GM12878 (cell line): ENCODE measurements around the gene LRCH4. TPM values are rescaled to one million over a fixed set of nuclear protein-coding genes. Genes with fewer than 3 reads are reported as not detected.

ENCODE experiments used
- ATF7 ChIP-seq: fragments of 450-650 bp; IDR thresholded peaks from 2 replicates; pipeline ENCODE4 v1.6.1; 2016; ENCODE audit warnings: low read depth, mild to moderate bottlenecking
- CREM ChIP-seq: IDR thresholded peaks from 2 replicates; pipeline ENCODE4 v1.6.1; 2014; ENCODE audit warnings: antibody characterized with exemption, low read depth
- FOS ChIP-seq: IDR thresholded peaks from 3 replicates; pipeline ENCODE4 v1.6.1; 2011; ENCODE audit warnings: borderline replicate concordance; ENCODE audit not compliant: insufficient read length; ENCODE audit errors: extremely low read depth
- GABPA ChIP-seq: IDR thresholded peaks from 2 replicates; pipeline ENCODE4 v1.6.1; 2014; ENCODE audit warnings: antibody characterized with exemption, low read depth, mild to moderate bottlenecking, inconsistent platforms
- IKZF2 ChIP-seq, 2 experiments: fragments of 450-650 bp; IDR thresholded peaks; 2 replicates each; pipeline ENCODE4 v1.6.1; 2017; ENCODE audit warnings: mild to moderate bottlenecking in 2 of 2, moderate library complexity in 2 of 2
- KAT2A ChIP-seq: conservative IDR thresholded peaks from 2 replicates; pipeline ENCODE4 v1.6.1; 2011; ENCODE audit warnings: low read depth, low read length; ENCODE audit not compliant: control insufficient read depth
- NFIC ChIP-seq: IDR thresholded peaks from 2 replicates; pipeline ENCODE4 v1.6.1; 2012; ENCODE audit warnings: low read depth, mild to moderate bottlenecking, inconsistent platforms, low read length, moderate library complexity
- SP1 ChIP-seq: IDR thresholded peaks from one replicate; pipeline ENCODE4 v1.6.1; 2011; ENCODE audit warnings: low read depth, low read length
- SPI1 ChIP-seq: IDR thresholded peaks from 2 replicates; pipeline ENCODE4 v1.6.1; 2011; ENCODE audit warnings: low read depth, mild to moderate bottlenecking, low read length, moderate library complexity, borderline replicate concordance; ENCODE audit not compliant: insufficient read depth
- STAT3 ChIP-seq: IDR thresholded peaks from 2 replicates; pipeline ENCODE4 v1.6.1; 2011; ENCODE audit warnings: low read depth, low read length, improper control_type of control experiment
- YY1 ChIP-seq: IDR thresholded peaks from 2 replicates; pipeline ENCODE4 v1.6.1; 2011; ENCODE audit warnings: low read depth, mild to moderate bottlenecking, low read length
- ZNF207 ChIP-seq: fragments of 450-650 bp; IDR thresholded peaks from 2 replicates; pipeline ENCODE4 v1.6.1; 2014; ENCODE audit warnings: antibody characterized with exemption, mild to moderate bottlenecking, borderline replicate concordance
- ZNF217 ChIP-seq: fragments of 450-650 bp; IDR thresholded peaks from 2 replicates; pipeline ENCODE4 v1.6.1; 2017; ENCODE audit warnings: antibody characterized with exemption, mild to moderate bottlenecking
- ZNF24 ChIP-seq: fragments of 450-650 bp; IDR thresholded peaks from 2 replicates; pipeline ENCODE4 v1.6.1; 2017; ENCODE audit warnings: antibody characterized with exemption, mild to moderate bottlenecking
- ZNF274 ChIP-seq: IDR thresholded peaks from one replicate; pipeline ENCODE4 v1.8.0; 2011; ENCODE audit not compliant: insufficient read length, insufficient read depth
- ZNF622 ChIP-seq: fragments of 450-650 bp; IDR thresholded peaks from 2 replicates; pipeline ENCODE4 v1.6.1; 2017; ENCODE audit warnings: mild to moderate bottlenecking, inconsistent platforms
- polyA plus RNA-seq, 11 experiments: library from polyadenylated mRNA; depleted of rRNA in 4 of 11; unstranded in 6 of 11; stranded (reverse) in 5 of 11; fragments of >200 nt; fragmentation: Nextera tagmentation in 4 of 11; fragmentation: Illumina TruSeq in 1 of 11; extraction: Ambion mirVana in 4 of 11; extraction: Trizol in 1 of 11; gene quantifications; 1 replicate in 1 of 11; 2 replicates in 10 of 11; pipeline versions ENCODE4 v1.2.1 to v1.2.3, GENCODE V29; 2011 to 2016; ENCODE audit warnings: inconsistent platforms in 2 of 11, missing spikeins in 2 of 11, low read depth in 1 of 11
- total RNA-seq, 4 experiments: library from RNA; depleted of rRNA in 3 of 4; stranded (reverse); fragments of >200 nt in 3 of 4; fragmentation: Illumina TruSeq in 1 of 4; extraction: Trizol in 1 of 4; gene quantifications; 2 replicates each; pipeline versions ENCODE4 v1.2.1 to v1.2.3, GENCODE V29; 2013 to 2021
- TF ChIP-seq, protein P1 (sequence below): IDR thresholded peaks from 2 replicates; pipeline ENCODE4 v1.6.1; 2011; ENCODE audit warnings: borderline replicate concordance, low read depth, mild to moderate bottlenecking, moderate library complexity, mixed read lengths, low read length; ENCODE audit not compliant: insufficient read depth; ENCODE audit errors: extremely low read length
- TF ChIP-seq, protein P2 (sequence below): IDR thresholded peaks from 2 replicates; pipeline ENCODE4 v1.6.1; 2011; ENCODE audit warnings: borderline replicate concordance, low read depth, mild to moderate bottlenecking, moderate library complexity, low read length; ENCODE audit not compliant: insufficient read depth, poor library complexity, severe bottlenecking
- TF ChIP-seq, protein P3 (sequence below): fragments of 450-650 bp; IDR thresholded peaks from 2 replicates; pipeline ENCODE4 v1.6.1; 2018; ENCODE audit warnings: borderline replicate concordance, mild to moderate bottlenecking; ENCODE audit not compliant: partially characterized antibody
- TF ChIP-seq, protein P4 (sequence below): fragments of 450-650 bp; IDR thresholded peaks from 2 replicates; pipeline ENCODE4 v1.6.1; 2016; ENCODE audit warnings: mild to moderate bottlenecking
- TF ChIP-seq, protein P5 (sequence below): fragments of 450-650 bp; IDR thresholded peaks from 2 replicates; pipeline ENCODE4 v1.6.1; 2018; ENCODE audit warnings: mild to moderate bottlenecking, low read depth, moderate library complexity; ENCODE audit not compliant: partially characterized antibody

The LRCH4 gene
- total and polyA plus RNA-seq, 10 of the 15 experiments (the other 5 are each of a cell fraction or from before 2014, with no cell fraction given), result 0.58 to 96.7 (median 28.4) TPM

DNA sequence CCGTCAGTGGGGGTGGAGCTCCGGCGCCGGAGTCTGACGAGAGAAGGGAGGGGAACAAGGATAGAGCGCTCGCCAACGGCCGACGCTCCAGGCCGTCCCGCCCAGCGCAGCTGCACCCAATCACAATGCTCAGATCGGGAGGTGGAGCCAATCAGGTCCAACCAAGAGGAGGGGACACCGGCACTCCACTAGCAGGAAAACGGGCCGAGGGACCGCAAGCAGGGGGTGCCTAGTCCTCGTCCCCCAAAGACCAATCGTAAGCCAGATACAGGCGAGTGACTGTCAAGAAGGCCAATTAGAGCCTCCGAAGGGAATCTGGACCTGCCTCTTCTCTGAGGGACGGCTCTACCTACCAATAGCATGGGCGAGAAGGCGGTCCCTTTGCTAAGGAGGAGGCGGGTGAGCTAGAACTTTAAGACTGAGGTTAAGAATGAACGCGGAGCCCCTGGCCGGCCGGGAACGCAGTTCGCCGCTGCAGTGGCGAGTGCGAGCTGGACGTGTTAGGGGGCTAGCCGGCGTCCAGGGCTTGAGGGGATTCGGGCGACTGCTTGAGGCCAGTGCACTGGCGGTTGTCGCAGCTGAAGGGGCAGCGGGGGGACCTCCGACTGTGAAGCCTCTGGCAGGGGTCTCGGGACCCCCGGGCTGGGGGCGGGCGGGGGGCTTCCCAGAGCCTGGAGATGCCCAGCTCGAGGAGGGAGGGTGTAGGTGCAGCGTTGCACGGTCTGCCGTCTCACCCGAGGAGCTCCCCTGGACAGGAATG is 517 bp upstream of the LRCH4 start, which contains the start of gene FBXO24 (continued):
- TF ChIP-seq, protein P1, sequence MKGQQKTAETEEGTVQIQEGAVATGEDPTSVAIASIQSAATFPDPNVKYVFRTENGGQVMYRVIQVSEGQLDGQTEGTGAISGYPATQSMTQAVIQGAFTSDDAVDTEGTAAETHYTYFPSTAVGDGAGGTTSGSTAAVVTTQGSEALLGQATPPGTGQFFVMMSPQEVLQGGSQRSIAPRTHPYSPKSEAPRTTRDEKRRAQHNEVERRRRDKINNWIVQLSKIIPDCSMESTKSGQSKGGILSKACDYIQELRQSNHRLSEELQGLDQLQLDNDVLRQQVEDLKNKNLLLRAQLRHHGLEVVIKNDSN, result no peak
- TF ChIP-seq STAT3, result no peak
- no peak for TF ChIP-seq ZNF24
- peak in 1 of 2 experiments; percentile 70; a peak in 1 of 4 replicates for TF ChIP-seq IKZF2 (IDR thresholded peaks at IDR 0.05)
- TF ChIP-seq, protein P2, sequence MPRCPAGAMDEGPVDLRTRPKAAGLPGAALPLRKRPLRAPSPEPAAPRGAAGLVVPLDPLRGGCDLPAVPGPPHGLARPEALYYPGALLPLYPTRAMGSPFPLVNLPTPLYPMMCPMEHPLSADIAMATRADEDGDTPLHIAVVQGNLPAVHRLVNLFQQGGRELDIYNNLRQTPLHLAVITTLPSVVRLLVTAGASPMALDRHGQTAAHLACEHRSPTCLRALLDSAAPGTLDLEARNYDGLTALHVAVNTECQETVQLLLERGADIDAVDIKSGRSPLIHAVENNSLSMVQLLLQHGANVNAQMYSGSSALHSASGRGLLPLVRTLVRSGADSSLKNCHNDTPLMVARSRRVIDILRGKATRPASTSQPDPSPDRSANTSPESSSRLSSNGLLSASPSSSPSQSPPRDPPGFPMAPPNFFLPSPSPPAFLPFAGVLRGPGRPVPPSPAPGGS, result no peak
- 0 out of 2 replicates have a peak, but pooled peaks have one; percentile 44 for TF ChIP-seq GABPA
- no peak for TF ChIP-seq NFIC
- TF ChIP-seq, protein P3, sequence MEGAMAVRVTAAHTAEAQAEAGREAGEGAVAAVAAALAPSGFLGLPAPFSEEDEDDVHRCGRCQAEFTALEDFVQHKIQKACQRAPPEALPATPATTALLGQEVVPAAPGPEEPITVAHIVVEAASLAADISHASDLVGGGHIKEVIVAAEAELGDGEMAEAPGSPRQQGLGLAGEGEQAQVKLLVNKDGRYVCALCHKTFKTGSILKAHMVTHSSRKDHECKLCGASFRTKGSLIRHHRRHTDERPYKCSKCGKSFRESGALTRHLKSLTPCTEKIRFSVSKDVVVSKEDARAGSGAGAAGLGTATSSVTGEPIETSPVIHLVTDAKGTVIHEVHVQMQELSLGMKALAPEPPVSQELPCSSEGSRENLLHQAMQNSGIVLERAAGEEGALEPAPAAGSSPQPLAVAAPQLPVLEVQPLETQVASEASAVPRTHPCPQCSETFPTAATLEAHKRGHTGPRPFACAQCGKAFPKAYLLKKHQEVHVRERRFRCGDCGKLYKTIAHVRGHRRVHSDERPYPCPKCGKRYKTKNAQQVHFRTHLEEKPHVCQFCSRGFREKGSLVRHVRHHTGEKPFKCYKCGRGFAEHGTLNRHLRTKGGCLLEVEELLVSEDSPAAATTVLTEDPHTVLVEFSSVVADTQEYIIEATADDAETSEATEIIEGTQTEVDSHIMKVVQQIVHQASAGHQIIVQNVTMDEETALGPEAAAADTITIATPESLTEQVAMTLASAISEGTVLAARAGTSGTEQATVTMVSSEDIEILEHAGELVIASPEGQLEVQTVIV, result peak; percentile 84
- TF ChIP-seq SPI1, result no peak
- TF ChIP-seq, protein P4, sequence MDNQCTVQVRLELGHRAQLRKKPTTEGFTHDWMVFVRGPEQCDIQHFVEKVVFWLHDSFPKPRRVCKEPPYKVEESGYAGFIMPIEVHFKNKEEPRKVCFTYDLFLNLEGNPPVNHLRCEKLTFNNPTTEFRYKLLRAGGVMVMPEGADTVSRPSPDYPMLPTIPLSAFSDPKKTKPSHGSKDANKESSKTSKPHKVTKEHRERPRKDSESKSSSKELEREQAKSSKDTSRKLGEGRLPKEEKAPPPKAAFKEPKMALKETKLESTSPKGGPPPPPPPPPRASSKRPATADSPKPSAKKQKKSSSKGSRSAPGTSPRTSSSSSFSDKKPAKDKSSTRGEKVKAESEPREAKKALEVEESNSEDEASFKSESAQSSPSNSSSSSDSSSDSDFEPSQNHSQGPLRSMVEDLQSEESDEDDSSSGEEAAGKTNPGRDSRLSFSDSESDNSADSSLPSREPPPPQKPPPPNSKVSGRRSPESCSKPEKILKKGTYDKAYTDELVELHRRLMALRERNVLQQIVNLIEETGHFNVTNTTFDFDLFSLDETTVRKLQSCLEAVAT, result 0 out of 2 replicates have a peak, but pooled peaks have one; percentile 18
- TF ChIP-seq, protein P5, sequence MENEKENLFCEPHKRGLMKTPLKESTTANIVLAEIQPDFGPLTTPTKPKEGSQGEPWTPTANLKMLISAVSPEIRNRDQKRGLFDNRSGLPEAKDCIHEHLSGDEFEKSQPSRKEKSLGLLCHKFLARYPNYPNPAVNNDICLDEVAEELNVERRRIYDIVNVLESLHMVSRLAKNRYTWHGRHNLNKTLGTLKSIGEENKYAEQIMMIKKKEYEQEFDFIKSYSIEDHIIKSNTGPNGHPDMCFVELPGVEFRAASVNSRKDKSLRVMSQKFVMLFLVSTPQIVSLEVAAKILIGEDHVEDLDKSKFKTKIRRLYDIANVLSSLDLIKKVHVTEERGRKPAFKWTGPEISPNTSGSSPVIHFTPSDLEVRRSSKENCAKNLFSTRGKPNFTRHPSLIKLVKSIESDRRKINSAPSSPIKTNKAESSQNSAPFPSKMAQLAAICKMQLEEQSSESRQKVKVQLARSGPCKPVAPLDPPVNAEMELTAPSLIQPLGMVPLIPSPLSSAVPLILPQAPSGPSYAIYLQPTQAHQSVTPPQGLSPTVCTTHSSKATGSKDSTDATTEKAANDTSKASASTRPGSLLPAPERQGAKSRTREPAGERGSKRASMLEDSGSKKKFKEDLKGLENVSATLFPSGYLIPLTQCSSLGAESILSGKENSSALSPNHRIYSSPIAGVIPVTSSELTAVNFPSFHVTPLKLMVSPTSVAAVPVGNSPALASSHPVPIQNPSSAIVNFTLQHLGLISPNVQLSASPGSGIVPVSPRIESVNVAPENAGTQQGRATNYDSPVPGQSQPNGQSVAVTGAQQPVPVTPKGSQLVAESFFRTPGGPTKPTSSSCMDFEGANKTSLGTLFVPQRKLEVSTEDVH, result no peak
- TF ChIP-seq ATF7, result peak; percentile 91
- TF ChIP-seq ZNF207, result 0 out of 2 replicates have a peak, but pooled peaks have one; percentile 1
- TF ChIP-seq ZNF274, result no peak
- no peak for TF ChIP-seq YY1
- no peak for TF ChIP-seq ZNF217
- peak; percentile 99 for TF ChIP-seq FOS
- TF ChIP-seq SP1, result peak; percentile 97
- TF ChIP-seq ZNF622, result no peak
- peak; percentile 89 for TF ChIP-seq CREM
- TF ChIP-seq KAT2A, result no peak
